Endodermal cell (in vitro differentiated cells): ENCODE results near the gene GPR39. TPM values are rescaled to one million over a fixed set of nuclear protein-coding genes. Genes with fewer than 3 reads are reported as not detected.

ENCODE experiments used
- DNase-seq: peaks from one replicate; pipeline ENCODE4 v3.0.0-alpha.2; 2017
- H3K27ac ChIP-seq: 2 replicates; pipeline ENCODE4 v1.5.1; 2013; ENCODE audit warnings: mild to moderate bottlenecking, low read depth, low read length, moderate library complexity
- H3K27me3 ChIP-seq: 2 replicates; pipeline ENCODE4 v1.6.1; 2013; ENCODE audit warnings: mild to moderate bottlenecking, low read length, moderate library complexity; ENCODE audit not compliant: insufficient read depth, control insufficient read depth, poor library complexity, severe bottlenecking
- H3K36me3 ChIP-seq: 2 replicates; pipeline ENCODE4 v1.7.0; 2013; ENCODE audit warnings: mild to moderate bottlenecking, low read length, moderate library complexity; ENCODE audit not compliant: control insufficient read depth, insufficient read depth
- H3K4me1 ChIP-seq: one replicate; pipeline ENCODE4 v1.7.0; 2013; ENCODE audit warnings: low read length; ENCODE audit not compliant: control insufficient read depth, insufficient read depth
- H3K4me3 ChIP-seq: 2 replicates; pipeline ENCODE4 v1.5.1; 2013; ENCODE audit warnings: mild to moderate bottlenecking, low read length, moderate library complexity
- H3K9ac ChIP-seq: 2 replicates; pipeline ENCODE4 v1.6.1; 2013; ENCODE audit warnings: mild to moderate bottlenecking, low read length, moderate library complexity; ENCODE audit not compliant: poor library complexity, severe bottlenecking; ENCODE audit errors: extremely low read depth
- H3K9me3 ChIP-seq: 2 replicates; pipeline ENCODE4 v1.6.1; 2013; ENCODE audit warnings: mild to moderate bottlenecking, low read length, moderate library complexity; ENCODE audit not compliant: control insufficient read depth
- H3K27ac Mint-ChIP-seq: 2 replicates; pipeline ENCODE4 v1.8.0; 2020; ENCODE audit warnings: mixed read lengths
- H3K27me3 Mint-ChIP-seq: 2 replicates; pipeline ENCODE4 v1.8.0; 2021; ENCODE audit warnings: mild to moderate bottlenecking, mixed read lengths; ENCODE audit not compliant: insufficient read depth
- H3K36me3 Mint-ChIP-seq: 2 replicates; pipeline ENCODE4 v1.8.0; 2020; ENCODE audit warnings: low read depth, mixed read lengths
- H3K4me1 Mint-ChIP-seq: 2 replicates; pipeline ENCODE4 v1.8.0; 2020; ENCODE audit warnings: mixed read lengths
- H3K4me3 Mint-ChIP-seq: 2 replicates; pipeline ENCODE4 v1.8.0; 2020; ENCODE audit warnings: mild to moderate bottlenecking, moderate library complexity, mixed read lengths
- H3K9me3 Mint-ChIP-seq: 2 replicates; pipeline ENCODE4 v1.8.0; 2020; ENCODE audit warnings: mild to moderate bottlenecking, mixed read lengths
- CTCF ChIP-seq: fragments of 200-600 bp; sonication (generic); conservative IDR thresholded peaks from 2 replicates; pipeline ENCODE4 v1.5.0; 2021; ENCODE audit warnings: antibody characterized with exemption, mild to moderate bottlenecking
- WGBS, 2 experiments: methylation state at CpG; one replicate each; pipeline versions ENCODE4 v1.1.5 to v1.1.7; 2013; ENCODE audit warnings: missing lambda C conversion rate in 2 of 2, mixed read lengths in 1 of 2; ENCODE audit not compliant: insufficient coverage in 1 of 2, insufficient read length in 1 of 2; 5-methylcytosine and 5-hydroxymethylcytosine counted together
- total RNA-seq, 2 donors: library from RNA; stranded (reverse); fragmentation: NEBNext Ultra II Directional in 1 of 2; extraction: Animal tissue kit (Norgen Biotek cat#: 25700) in 1 of 2; gene quantifications; 2 replicates in 1 of 2; 3 replicates in 1 of 2; pipeline ENCODE4 v1.2.1, GENCODE V29; 2021

GPR39 gene
- total RNA-seq, 2 donors from 2014 or later: 9.4 to 14.6 TPM

GRCh38 chr2:132618734-132619133 is 202.1 kb downstream of the GPR39 start:
- no peak for DNase-seq
- Histone ChIP-seq H3K9me3 (no peaks in the 10 kb centered on the region), H3K4me1 (peaks cover 12% of the 10 kb centered on the region), H3K27ac (no peak overlapping the region), H3K36me3 (no peaks in the 10 kb centered on the region), H3K4me3 (no peak overlapping the region), H3K27me3 (no peaks in the 10 kb centered on the region), H3K9ac (no peak overlapping the region)
- H3K27me3 Mint-ChIP-seq: peaks cover 2% of the 10 kb centered on the region
- WGBS, 2 experiments: 94 to 98% methylated on average over 6 to 7 of the region's 7 CpGs
- H3K36me3 Mint-ChIP-seq: no peaks in the 10 kb centered on the region
- peaks cover 29% of the 10 kb centered on the region for H3K4me1 Mint-ChIP-seq
- no peak for TF ChIP-seq CTCF
- H3K9me3 Mint-ChIP-seq: no peaks in the 10 kb centered on the region
- no peak overlapping the region for H3K27ac Mint-ChIP-seq
- H3K4me3 Mint-ChIP-seq: no peak overlapping the region

DNA sequence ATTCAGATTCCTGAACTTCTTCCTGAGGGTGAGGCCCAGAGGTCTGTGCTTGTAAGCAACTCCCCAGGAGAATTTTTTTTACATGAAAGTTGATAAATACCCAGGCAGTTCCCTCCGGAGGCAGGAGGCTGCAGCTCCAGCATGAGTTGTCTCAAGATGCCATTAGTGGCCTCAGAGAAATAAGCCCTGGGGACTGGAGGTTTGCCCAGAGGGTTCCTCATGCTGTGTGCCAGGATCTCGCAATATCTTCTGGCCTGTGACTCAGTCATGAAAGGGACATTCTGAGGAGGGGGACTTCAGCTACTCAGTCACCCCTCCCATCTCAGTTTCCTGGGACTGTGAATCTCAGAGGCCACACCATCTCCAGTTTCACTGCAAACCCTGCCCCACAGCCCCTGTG is 203.5 kb downstream of the GPR39 start:
- peaks cover 9% of the 10 kb centered on the region for H3K4me1 ChIP-seq
- H3K36me3 Mint-ChIP-seq: peaks cover 3% of the 10 kb centered on the region
- H3K9me3 ChIP-seq: peaks cover 5% of the 10 kb centered on the region
- TF ChIP-seq CTCF: no peak
- peaks cover 29% of the 10 kb centered on the region for H3K4me1 Mint-ChIP-seq
- DNase-seq: no peak
- H3K9ac ChIP-seq: no peak overlapping the region
- H3K4me3 ChIP-seq: no peak overlapping the region
- 77% methylated on average over 2 of the region's 2 CpGs; no CpG with 5 or more reads in 1 of the 2 experiments for WGBS, 2 experiments
- no peaks in the 10 kb centered on the region for H3K36me3 ChIP-seq
- no peaks in the 10 kb centered on the region for H3K27me3 ChIP-seq
- H3K4me3 Mint-ChIP-seq: no peak overlapping the region
- H3K9me3 Mint-ChIP-seq: no peaks in the 10 kb centered on the region
- H3K27ac ChIP-seq: no peak overlapping the region
- no peak overlapping the region for H3K27ac Mint-ChIP-seq
- peaks cover 2% of the 10 kb centered on the region for H3K27me3 Mint-ChIP-seq

DNA sequence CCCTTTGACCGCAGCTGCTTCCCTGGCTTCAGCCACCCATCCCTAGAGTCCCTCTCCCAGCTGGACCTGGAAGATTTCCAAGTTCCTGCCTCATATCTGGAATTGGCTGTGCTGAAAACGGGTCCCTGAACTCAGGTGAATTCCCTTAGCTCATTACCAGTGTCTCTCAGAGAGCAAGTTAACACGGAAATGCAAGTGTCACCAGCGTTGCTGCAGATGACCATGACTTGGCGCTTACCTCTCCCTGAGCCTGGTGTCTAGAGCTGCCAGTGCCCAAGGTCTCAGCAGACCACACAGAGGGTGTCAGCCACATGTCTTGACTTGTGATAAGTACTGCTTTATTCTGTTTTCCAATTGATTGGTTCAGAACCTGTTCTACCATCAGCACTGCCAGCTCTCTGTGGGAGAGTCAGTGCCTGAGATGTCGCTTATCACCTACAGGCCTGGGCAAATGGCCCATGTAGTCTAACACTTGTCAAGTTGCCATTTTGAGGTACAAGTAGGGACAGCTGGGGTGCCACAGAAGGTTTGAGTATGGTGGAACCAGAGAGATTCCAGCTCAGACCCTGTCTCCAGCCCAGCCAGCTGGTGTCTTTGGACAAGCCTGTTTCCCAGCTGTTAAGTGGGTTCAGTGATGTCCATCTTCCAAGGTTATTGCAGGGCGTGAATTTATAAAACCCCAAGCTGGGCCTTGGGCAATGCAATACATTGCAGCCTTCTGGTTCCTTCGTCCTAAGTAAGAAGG is 204.7 kb downstream of the GPR39 start:
- no peak overlapping the region for H3K9ac ChIP-seq
- Mint-ChIP-seq H3K36me3 (peaks cover 3% of the 10 kb centered on the region), H3K9me3 (no peaks in the 10 kb centered on the region), H3K4me3 (no peak overlapping the region), H3K4me1 (peaks cover 18% of the 10 kb centered on the region), H3K27me3 (peaks cover 2% of the 10 kb centered on the region), H3K27ac (no peak overlapping the region)
- 93 to 96% methylated on average over 8 of the region's 8 CpGs for WGBS, 2 experiments
- peaks cover 5% of the 10 kb centered on the region for H3K9me3 ChIP-seq
- no peaks in the 10 kb centered on the region for H3K27me3 ChIP-seq
- no peaks in the 10 kb centered on the region for H3K4me1 ChIP-seq
- no peak overlapping the region for H3K27ac ChIP-seq
- no peak for DNase-seq
- no peaks in the 10 kb centered on the region for H3K36me3 ChIP-seq
- TF ChIP-seq CTCF: no peak
- no peak overlapping the region for H3K4me3 ChIP-seq
